WTC11 (cell line): ENCODE results near the gene ZNF483. TPM values are rescaled to one million over a fixed set of nuclear protein-coding genes. Genes with fewer than 3 reads are reported as not detected.

Experiments used
- ATAC-seq: fragments of 200-7000 bp; cut with Tn5 transposase; 2 replicates; pipeline ENCODE4 v1.10.0; 2021; ENCODE audit warnings: mild to moderate bottlenecking, moderate library complexity
- CTCF ChIA-PET: fragments of 300-600 bp; sonication (Branson Sonifier 250); formaldehyde crosslinking; loops from one replicate; lab custom pipeline; 2021; ENCODE audit warnings: antibody characterized with exemption; lab: Charles Lee
- POLR2A ChIA-PET: fragments of 350-600 bp; sonication (Branson Sonifier 250); formaldehyde crosslinking; loops from one replicate; lab custom pipeline; 2021; ENCODE audit warnings: antibody characterized with exemption; lab: Charles Lee
- DNase-seq: peaks from one replicate; pipeline ENCODE4 v3.0.0; 2021; ENCODE audit warnings: low spot score
- H3K27ac Mint-ChIP-seq: 2 replicates; pipeline ENCODE4 v1.8.0; 2021; ENCODE audit warnings: mixed read lengths
- H3K27me3 Mint-ChIP-seq: 2 replicates; pipeline ENCODE4 v1.8.0; 2021; ENCODE audit warnings: low read depth, mild to moderate bottlenecking, moderate library complexity, mixed read lengths
- H3K36me3 Mint-ChIP-seq: 2 replicates; pipeline ENCODE4 v1.8.0; 2021; ENCODE audit warnings: mixed read lengths
- H3K4me1 Mint-ChIP-seq: 2 replicates; pipeline ENCODE4 v1.8.0; 2022; ENCODE audit warnings: mixed read lengths
- H3K4me3 Mint-ChIP-seq: 2 replicates; pipeline ENCODE4 v1.8.0; 2021; ENCODE audit warnings: mild to moderate bottlenecking, moderate library complexity, mixed read lengths
- H3K9me3 Mint-ChIP-seq: 2 replicates; pipeline ENCODE4 v1.8.0; 2021; ENCODE audit warnings: mixed read lengths
- CREM ChIP-seq: sonication (generic); formaldehyde crosslinking; IDR thresholded peaks from 2 replicates; pipeline ENCODE4 v1.8.1; 2022; ENCODE audit warnings: mild to moderate bottlenecking, missing genetic modification reagents, moderate library complexity
- EMX1 ChIP-seq: fragments of 250-450 bp; sonication (Bioruptor Pico); IDR thresholded peaks from 2 replicates; pipeline ENCODE4 v1.8.0; 2021; ENCODE audit warnings: mild to moderate bottlenecking
- GABPB1 ChIP-seq: sonication (generic); formaldehyde crosslinking; IDR thresholded peaks from 2 replicates; pipeline ENCODE4 v1.8.1; 2023; ENCODE audit warnings: mild to moderate bottlenecking, missing genetic modification reagents
- HMGA2 ChIP-seq: fragments of 250-450 bp; sonication (Bioruptor Pico); IDR thresholded peaks from 2 replicates; pipeline ENCODE4 v1.4.0; 2021; ENCODE audit warnings: mild to moderate bottlenecking, moderate library complexity
- IRF2 ChIP-seq: sonication (generic); formaldehyde crosslinking; IDR thresholded peaks from 2 replicates; pipeline ENCODE4 v1.8.0; 2022; ENCODE audit warnings: low read depth, missing genetic modification reagents, borderline replicate concordance
- MXD4 ChIP-seq: fragments of 250-450 bp; sonication (Bioruptor Pico); IDR thresholded peaks from 2 replicates; pipeline ENCODE4 v1.8.0; 2021; ENCODE audit warnings: mild to moderate bottlenecking, moderate library complexity, borderline replicate concordance
- NFYB ChIP-seq: sonication (generic); formaldehyde crosslinking; conservative IDR thresholded peaks from 2 replicates; pipeline ENCODE4 v1.8.0; 2022; ENCODE audit warnings: low read depth, missing genetic modification reagents
- RELA ChIP-seq: sonication (generic); formaldehyde crosslinking; IDR thresholded peaks from 2 replicates; pipeline ENCODE4 v1.8.1; 2022; ENCODE audit warnings: missing genetic modification reagents, mild to moderate bottlenecking, borderline replicate concordance
- RORB ChIP-seq: fragments of 250-450 bp; sonication (Bioruptor Pico); IDR thresholded peaks from 2 replicates; pipeline ENCODE4 v1.9.0; 2021; ENCODE audit warnings: mild to moderate bottlenecking
- SP1 ChIP-seq: sonication (generic); formaldehyde crosslinking; conservative IDR thresholded peaks from 2 replicates; pipeline ENCODE4 v1.8.1; 2022; ENCODE audit warnings: missing genetic modification reagents
- ZNF121 ChIP-seq: sonication (generic); formaldehyde crosslinking; IDR thresholded peaks from 2 replicates; pipeline ENCODE4 v1.8.0; 2023; ENCODE audit warnings: missing genetic modification reagents
- ZNF138 ChIP-seq: sonication (generic); formaldehyde crosslinking; conservative IDR thresholded peaks from 2 replicates; pipeline ENCODE4 v1.8.1; 2022; ENCODE audit warnings: mild to moderate bottlenecking, moderate library complexity, missing genetic modification reagents
- ZNF423 ChIP-seq: fragments of 250-450 bp; sonication (Bioruptor Pico); IDR thresholded peaks from 2 replicates; pipeline ENCODE4 v2.1.2; 2022; ENCODE audit warnings: mild to moderate bottlenecking, moderate library complexity
- total RNA-seq: library from RNA; stranded (reverse); gene quantifications from 3 replicates; pipeline ENCODE4 v1.2.3, GENCODE V29; 2021
- TF ChIP-seq, protein P1 (sequence below): sonication (generic); formaldehyde crosslinking; IDR thresholded peaks from 2 replicates; pipeline ENCODE4 v1.8.0; 2023; ENCODE audit warnings: missing genetic modification reagents, mild to moderate bottlenecking, borderline replicate concordance
- TF ChIP-seq, protein P2 (sequence below): sonication (generic); formaldehyde crosslinking; IDR thresholded peaks from 2 replicates; pipeline ENCODE4 v1.8.0; 2023; ENCODE audit warnings: missing genetic modification reagents
- TF ChIP-seq, protein P3 (sequence below): sonication (generic); formaldehyde crosslinking; IDR thresholded peaks from 2 replicates; pipeline ENCODE4 v1.8.1; 2023; ENCODE audit warnings: mild to moderate bottlenecking, missing genetic modification reagents
- TF ChIP-seq, protein P4 (sequence below): fragments of 200-600 bp; IDR thresholded peaks from 2 replicates; pipeline ENCODE4 v1.8.0; 2022; ENCODE audit warnings: antibody characterized with exemption
- TF ChIP-seq, protein P5 (sequence below): sonication (generic); formaldehyde crosslinking; IDR thresholded peaks from 2 replicates; pipeline ENCODE4 v1.8.1; 2022; ENCODE audit warnings: low read depth, missing genetic modification reagents, borderline replicate concordance
- TF ChIP-seq, protein P6 (sequence below): sonication (generic); formaldehyde crosslinking; IDR thresholded peaks from 2 replicates; pipeline ENCODE4 v1.8.1; 2022; ENCODE audit warnings: mild to moderate bottlenecking, missing genetic modification reagents, moderate library complexity, borderline replicate concordance
- TF ChIP-seq, protein P7 (sequence below): sonication (generic); formaldehyde crosslinking; IDR thresholded peaks from 2 replicates; pipeline ENCODE4 v1.8.0; 2023; ENCODE audit warnings: mild to moderate bottlenecking, missing genetic modification reagents

ZNF483 gene
- total RNA-seq, 1 experiment from 2014 or later, result 77.4 TPM

DNA sequence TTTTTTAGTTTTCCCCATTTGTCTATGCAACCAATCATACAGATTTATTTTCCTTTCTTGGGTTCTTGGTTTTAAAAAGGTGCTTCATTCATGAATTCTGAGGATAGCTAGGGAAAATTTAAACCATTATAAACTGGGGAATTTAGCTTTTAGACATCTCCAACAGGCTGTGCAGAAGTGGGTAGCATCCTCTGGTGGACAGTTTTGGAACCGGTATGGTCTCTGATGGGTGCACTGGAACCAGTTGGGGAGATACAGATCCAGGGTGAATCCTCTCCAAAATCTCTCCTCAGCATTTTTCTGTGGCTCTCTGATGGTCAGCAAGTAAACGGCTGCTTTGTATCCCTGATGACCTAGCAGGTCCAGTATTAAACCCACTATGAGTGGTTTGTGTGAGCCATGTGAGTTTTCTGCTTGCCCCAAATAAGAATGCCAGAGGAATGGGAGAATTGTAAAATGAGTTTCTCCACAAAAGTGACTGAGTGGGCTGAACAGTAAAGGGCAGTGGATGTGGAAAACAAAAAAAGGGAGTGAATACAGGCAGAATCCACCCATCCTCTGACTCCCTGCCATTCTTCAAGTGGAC, 97.0 kb downstream of the ZNF483 start:
- Mint-ChIP-seq H3K9me3 (peaks cover 4% of the 10 kb centered on the region; the same call in 1 of the 2 replicates), H3K36me3 (no peaks in the 10 kb centered on the region), H3K27me3 (no peaks in the 10 kb centered on the region), H3K4me3 (no peak overlapping the region), H3K27ac (no peak overlapping the region), H3K4me1 (peaks cover 7% of the 10 kb centered on the region)
- ChIA-PET POLR2A (interaction anchor here (0.6 to 1.5 kb wide), 2 partner anchors 22 to 24 kb away, joined by 3 read pairs; no protein-coding TSS in a partner anchor), CTCF (interaction anchor here (0.5 to 2.4 kb wide), 15 partner anchors 9 to 460 kb away, joined by 3 to 46 read pairs (median 5); partner anchors contain the start of genes DNAJC25, GNG10 and PTGR1)
- DNase-seq (peak; percentile 41), ATAC-seq (peak; percentile 98)
- TF ChIP-seq CREM (CRISPR knock-in tag) (no peak), ZNF138 (CRISPR knock-in tag) (no peak), RELA (CRISPR knock-in tag) (no peak), HMGA2 (CRISPR knock-in tag) (no peak), EMX1 (CRISPR knock-in tag) (no peak)
- TF ChIP-seq, protein P1, sequence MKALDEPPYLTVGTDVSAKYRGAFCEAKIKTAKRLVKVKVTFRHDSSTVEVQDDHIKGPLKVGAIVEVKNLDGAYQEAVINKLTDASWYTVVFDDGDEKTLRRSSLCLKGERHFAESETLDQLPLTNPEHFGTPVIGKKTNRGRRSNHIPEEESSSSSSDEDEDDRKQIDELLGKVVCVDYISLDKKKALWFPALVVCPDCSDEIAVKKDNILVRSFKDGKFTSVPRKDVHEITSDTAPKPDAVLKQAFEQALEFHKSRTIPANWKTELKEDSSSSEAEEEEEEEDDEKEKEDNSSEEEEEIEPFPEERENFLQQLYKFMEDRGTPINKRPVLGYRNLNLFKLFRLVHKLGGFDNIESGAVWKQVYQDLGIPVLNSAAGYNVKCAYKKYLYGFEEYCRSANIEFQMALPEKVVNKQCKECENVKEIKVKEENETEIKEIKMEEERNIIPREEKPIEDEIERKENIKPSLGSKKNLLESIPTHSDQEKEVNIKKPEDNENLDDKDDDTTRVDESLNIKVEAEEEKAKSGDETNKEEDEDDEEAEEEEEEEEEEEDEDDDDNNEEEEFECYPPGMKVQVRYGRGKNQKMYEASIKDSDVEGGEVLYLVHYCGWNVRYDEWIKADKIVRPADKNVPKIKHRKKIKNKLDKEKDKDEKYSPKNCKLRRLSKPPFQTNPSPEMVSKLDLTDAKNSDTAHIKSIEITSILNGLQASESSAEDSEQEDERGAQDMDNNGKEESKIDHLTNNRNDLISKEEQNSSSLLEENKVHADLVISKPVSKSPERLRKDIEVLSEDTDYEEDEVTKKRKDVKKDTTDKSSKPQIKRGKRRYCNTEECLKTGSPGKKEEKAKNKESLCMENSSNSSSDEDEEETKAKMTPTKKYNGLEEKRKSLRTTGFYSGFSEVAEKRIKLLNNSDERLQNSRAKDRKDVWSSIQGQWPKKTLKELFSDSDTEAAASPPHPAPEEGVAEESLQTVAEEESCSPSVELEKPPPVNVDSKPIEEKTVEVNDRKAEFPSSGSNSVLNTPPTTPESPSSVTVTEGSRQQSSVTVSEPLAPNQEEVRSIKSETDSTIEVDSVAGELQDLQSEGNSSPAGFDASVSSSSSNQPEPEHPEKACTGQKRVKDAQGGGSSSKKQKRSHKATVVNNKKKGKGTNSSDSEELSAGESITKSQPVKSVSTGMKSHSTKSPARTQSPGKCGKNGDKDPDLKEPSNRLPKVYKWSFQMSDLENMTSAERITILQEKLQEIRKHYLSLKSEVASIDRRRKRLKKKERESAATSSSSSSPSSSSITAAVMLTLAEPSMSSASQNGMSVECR, result no peak
- TF ChIP-seq, protein P2, sequence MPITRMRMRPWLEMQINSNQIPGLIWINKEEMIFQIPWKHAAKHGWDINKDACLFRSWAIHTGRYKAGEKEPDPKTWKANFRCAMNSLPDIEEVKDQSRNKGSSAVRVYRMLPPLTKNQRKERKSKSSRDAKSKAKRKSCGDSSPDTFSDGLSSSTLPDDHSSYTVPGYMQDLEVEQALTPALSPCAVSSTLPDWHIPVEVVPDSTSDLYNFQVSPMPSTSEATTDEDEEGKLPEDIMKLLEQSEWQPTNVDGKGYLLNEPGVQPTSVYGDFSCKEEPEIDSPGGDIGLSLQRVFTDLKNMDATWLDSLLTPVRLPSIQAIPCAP (CRISPR knock-in tag), result no peak
- TF ChIP-seq, protein P3, sequence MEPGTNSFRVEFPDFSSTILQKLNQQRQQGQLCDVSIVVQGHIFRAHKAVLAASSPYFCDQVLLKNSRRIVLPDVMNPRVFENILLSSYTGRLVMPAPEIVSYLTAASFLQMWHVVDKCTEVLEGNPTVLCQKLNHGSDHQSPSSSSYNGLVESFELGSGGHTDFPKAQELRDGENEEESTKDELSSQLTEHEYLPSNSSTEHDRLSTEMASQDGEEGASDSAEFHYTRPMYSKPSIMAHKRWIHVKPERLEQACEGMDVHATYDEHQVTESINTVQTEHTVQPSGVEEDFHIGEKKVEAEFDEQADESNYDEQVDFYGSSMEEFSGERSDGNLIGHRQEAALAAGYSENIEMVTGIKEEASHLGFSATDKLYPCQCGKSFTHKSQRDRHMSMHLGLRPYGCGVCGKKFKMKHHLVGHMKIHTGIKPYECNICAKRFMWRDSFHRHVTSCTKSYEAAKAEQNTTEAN, result no peak
- TF ChIP-seq, protein P4, sequence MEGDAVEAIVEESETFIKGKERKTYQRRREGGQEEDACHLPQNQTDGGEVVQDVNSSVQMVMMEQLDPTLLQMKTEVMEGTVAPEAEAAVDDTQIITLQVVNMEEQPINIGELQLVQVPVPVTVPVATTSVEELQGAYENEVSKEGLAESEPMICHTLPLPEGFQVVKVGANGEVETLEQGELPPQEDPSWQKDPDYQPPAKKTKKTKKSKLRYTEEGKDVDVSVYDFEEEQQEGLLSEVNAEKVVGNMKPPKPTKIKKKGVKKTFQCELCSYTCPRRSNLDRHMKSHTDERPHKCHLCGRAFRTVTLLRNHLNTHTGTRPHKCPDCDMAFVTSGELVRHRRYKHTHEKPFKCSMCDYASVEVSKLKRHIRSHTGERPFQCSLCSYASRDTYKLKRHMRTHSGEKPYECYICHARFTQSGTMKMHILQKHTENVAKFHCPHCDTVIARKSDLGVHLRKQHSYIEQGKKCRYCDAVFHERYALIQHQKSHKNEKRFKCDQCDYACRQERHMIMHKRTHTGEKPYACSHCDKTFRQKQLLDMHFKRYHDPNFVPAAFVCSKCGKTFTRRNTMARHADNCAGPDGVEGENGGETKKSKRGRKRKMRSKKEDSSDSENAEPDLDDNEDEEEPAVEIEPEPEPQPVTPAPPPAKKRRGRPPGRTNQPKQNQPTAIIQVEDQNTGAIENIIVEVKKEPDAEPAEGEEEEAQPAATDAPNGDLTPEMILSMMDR, result peak; percentile 69

DNA sequence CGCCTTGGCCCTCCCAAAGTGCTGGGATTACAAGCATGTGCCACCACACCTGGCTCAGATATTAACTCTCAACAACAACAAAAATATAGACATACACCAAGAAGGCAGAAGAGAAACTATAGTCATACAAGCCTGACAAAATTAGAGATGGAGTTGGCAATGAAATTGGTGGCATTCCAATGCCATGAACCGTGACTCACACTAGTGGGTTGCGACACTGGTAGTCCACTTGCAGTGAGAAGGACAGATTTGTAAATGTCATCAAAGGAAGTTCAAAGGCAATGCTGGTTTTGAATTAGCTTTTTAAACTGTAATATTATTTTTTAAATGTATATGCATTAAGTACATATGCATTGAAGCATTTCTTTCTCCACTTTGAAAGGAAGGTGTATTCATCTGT, 97.6 kb downstream of the ZNF483 start:
- H3K27me3 Mint-ChIP-seq, result no peaks in the 10 kb centered on the region
- no peak for ATAC-seq
- H3K27ac Mint-ChIP-seq, result no peak overlapping the region
- no peaks in the 10 kb centered on the region for H3K36me3 Mint-ChIP-seq
- no peak for DNase-seq
- H3K9me3 Mint-ChIP-seq, result peaks cover 4% of the 10 kb centered on the region; the same call in 1 of the 2 replicates
- ChIA-PET CTCF (interaction anchor here (2.1 kb wide), 1 partner anchor 18 kb away, joined by 7 read pairs; no protein-coding TSS in a partner anchor), POLR2A (no interaction called here)
- no peak overlapping the region for H3K4me3 Mint-ChIP-seq
- peaks cover 13% of the 10 kb centered on the region for H3K4me1 Mint-ChIP-seq
- no peak for TF ChIP-seq NFYB (CRISPR knock-in tag)
- TF ChIP-seq IRF2 (CRISPR knock-in tag), result no peak
- TF ChIP-seq RORB, result no peak
- TF ChIP-seq MXD4 (CRISPR knock-in tag), result no peak
- TF ChIP-seq SP1, result no peak
- TF ChIP-seq, protein P5, sequence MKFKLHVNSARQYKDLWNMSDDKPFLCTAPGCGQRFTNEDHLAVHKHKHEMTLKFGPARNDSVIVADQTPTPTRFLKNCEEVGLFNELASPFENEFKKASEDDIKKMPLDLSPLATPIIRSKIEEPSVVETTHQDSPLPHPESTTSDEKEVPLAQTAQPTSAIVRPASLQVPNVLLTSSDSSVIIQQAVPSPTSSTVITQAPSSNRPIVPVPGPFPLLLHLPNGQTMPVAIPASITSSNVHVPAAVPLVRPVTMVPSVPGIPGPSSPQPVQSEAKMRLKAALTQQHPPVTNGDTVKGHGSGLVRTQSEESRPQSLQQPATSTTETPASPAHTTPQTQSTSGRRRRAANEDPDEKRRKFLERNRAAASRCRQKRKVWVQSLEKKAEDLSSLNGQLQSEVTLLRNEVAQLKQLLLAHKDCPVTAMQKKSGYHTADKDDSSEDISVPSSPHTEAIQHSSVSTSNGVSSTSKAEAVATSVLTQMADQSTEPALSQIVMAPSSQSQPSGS (CRISPR knock-in tag), result no peak
- TF ChIP-seq GABPB1 (CRISPR knock-in tag), result no peak
- TF ChIP-seq, protein P6, sequence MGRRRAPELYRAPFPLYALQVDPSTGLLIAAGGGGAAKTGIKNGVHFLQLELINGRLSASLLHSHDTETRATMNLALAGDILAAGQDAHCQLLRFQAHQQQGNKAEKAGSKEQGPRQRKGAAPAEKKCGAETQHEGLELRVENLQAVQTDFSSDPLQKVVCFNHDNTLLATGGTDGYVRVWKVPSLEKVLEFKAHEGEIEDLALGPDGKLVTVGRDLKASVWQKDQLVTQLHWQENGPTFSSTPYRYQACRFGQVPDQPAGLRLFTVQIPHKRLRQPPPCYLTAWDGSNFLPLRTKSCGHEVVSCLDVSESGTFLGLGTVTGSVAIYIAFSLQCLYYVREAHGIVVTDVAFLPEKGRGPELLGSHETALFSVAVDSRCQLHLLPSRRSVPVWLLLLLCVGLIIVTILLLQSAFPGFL (CRISPR knock-in tag), result no peak
- TF ChIP-seq ZNF423 (CRISPR knock-in tag), result no peak
- no peak for TF ChIP-seq ZNF121 (CRISPR knock-in tag)
- TF ChIP-seq, protein P7, sequence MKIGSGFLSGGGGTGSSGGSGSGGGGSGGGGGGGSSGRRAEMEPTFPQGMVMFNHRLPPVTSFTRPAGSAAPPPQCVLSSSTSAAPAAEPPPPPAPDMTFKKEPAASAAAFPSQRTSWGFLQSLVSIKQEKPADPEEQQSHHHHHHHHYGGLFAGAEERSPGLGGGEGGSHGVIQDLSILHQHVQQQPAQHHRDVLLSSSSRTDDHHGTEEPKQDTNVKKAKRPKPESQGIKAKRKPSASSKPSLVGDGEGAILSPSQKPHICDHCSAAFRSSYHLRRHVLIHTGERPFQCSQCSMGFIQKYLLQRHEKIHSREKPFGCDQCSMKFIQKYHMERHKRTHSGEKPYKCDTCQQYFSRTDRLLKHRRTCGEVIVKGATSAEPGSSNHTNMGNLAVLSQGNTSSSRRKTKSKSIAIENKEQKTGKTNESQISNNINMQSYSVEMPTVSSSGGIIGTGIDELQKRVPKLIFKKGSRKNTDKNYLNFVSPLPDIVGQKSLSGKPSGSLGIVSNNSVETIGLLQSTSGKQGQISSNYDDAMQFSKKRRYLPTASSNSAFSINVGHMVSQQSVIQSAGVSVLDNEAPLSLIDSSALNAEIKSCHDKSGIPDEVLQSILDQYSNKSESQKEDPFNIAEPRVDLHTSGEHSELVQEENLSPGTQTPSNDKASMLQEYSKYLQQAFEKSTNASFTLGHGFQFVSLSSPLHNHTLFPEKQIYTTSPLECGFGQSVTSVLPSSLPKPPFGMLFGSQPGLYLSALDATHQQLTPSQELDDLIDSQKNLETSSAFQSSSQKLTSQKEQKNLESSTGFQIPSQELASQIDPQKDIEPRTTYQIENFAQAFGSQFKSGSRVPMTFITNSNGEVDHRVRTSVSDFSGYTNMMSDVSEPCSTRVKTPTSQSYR (CRISPR knock-in tag), result no peak
